GM12874 (cell line): Measurements from ENCODE around the gene RPUSD3.

Source experiments
- TF ChIP-seq, protein P1 (sequence below): IDR thresholded peaks from 2 replicates; pipeline ENCODE4 v1.5.1; 2011; ENCODE audit warnings: low read depth, mild to moderate bottlenecking, control low read depth, low read length, moderate library complexity; ENCODE audit not compliant: insufficient read depth

RPUSD3 gene

DNA sequence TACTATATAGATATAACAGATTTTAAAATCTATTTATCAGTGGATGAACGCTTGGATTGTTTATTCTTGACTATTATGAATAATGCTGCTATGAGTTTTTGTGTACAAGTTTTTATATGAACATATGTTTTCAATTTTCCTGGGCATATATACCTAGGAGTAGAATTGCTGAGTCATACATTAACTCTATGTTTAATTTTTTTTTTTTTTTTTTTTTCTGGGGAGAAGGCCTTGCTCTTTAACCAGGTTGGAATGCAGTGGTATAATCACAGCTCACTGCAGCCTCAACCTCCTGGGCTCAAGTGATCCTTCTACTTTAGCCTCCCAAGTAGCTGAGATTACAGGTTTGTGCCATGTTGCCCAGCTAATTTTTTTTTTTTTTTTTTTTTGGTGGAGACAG, 27.2 kb upstream of the RPUSD3 start:
- TF ChIP-seq, protein P1, sequence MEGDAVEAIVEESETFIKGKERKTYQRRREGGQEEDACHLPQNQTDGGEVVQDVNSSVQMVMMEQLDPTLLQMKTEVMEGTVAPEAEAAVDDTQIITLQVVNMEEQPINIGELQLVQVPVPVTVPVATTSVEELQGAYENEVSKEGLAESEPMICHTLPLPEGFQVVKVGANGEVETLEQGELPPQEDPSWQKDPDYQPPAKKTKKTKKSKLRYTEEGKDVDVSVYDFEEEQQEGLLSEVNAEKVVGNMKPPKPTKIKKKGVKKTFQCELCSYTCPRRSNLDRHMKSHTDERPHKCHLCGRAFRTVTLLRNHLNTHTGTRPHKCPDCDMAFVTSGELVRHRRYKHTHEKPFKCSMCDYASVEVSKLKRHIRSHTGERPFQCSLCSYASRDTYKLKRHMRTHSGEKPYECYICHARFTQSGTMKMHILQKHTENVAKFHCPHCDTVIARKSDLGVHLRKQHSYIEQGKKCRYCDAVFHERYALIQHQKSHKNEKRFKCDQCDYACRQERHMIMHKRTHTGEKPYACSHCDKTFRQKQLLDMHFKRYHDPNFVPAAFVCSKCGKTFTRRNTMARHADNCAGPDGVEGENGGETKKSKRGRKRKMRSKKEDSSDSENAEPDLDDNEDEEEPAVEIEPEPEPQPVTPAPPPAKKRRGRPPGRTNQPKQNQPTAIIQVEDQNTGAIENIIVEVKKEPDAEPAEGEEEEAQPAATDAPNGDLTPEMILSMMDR = no peak

DNA sequence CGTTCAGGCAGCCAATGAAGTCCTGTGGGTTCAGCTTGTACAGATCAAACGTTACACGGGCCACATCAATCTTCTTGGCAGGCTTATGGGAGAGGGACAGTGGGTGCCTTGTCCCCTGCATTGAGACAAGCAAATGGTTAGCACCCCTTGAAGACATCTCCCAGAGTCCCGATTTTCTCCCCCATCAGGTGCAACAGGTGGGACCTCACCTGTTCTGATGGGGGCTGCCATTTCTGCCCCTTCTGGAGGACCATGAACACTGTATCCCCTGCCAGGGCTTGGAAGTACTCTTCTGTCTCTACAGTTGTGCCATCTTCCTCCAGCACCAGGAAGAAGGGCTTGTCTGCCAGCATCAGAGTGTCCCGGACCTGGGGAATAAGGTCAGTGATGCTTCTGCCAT, 26.1 kb upstream of the RPUSD3 start:
- TF ChIP-seq, protein P1 = no peak

DNA sequence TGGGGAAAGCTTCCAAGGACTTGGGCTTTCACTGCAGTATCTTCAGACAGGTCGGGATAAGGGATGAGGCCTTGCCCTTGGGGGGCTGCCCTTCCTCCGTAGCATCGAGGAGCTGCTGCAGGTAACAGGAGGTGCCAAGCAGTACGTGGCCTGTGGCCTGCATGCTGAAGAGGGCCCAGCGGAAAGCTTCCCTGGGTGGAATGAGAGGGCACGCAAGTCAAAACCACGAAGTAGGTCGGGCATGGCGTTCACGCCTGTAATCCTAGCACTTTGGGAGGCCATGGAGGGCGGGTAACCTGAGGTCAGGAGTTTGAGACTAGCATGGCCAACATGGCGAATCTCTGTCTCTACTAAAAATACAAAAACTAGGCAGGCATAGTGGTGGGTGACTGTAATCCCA, 23.3 kb upstream of the RPUSD3 start:
- TF ChIP-seq, protein P1 = no peak

DNA sequence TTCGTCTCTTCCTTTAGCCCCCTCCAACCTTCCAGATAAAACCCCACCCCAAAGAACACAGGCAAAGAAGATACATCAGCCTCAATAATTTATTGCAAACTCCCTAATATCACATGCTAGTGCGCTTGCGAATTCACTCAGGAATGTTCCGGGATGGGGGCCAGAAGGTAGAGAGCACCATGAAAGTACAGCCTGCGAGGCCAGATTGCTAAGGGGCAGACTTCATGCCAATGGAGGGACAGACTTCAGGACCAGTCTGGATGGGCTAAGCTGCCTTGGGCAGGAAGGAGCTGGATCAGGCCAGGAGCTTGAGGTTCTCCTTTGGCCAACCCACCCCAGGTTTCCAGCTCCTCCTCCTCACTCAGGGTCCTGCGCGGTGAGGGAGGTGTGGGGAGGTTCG, 22.8 kb upstream of the RPUSD3 start:
- TF ChIP-seq, protein P1 = no peak

DNA sequence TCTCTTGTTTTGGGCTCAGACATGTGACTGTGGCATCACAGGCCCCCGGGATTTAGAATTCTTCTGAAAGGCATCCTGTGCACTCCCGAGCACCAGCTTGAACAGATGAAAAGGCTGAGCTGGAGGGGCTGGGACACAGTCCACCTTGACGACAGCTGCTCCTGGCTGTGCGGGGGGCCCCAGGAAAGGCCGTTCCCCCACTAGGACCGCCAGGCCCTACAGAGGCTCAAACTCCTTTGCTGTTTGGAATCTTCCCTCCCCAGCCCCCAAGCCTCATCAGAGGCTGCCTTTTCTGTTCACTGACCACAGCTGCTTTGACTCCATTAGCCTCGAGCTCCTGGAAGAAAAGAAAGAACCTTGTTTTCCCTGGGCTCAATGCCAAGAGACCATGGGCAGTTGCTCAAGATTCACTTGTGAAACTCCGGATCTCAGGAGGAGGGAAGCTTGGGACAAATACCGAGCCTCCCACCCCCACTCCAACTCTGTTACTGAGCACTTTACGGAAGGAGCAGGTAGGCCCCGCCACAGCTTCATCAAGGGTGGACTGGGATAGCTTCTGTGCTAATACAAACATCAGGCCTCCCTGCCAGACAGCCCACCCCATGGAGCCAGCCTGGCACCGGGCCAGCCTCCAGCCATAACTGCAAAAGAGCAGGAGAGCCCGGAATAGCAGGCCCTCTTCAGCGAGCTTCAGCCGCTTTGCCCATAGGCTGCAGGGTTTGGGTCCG, 20.6 kb upstream of the RPUSD3 start:
- TF ChIP-seq, protein P1 = no peak

DNA sequence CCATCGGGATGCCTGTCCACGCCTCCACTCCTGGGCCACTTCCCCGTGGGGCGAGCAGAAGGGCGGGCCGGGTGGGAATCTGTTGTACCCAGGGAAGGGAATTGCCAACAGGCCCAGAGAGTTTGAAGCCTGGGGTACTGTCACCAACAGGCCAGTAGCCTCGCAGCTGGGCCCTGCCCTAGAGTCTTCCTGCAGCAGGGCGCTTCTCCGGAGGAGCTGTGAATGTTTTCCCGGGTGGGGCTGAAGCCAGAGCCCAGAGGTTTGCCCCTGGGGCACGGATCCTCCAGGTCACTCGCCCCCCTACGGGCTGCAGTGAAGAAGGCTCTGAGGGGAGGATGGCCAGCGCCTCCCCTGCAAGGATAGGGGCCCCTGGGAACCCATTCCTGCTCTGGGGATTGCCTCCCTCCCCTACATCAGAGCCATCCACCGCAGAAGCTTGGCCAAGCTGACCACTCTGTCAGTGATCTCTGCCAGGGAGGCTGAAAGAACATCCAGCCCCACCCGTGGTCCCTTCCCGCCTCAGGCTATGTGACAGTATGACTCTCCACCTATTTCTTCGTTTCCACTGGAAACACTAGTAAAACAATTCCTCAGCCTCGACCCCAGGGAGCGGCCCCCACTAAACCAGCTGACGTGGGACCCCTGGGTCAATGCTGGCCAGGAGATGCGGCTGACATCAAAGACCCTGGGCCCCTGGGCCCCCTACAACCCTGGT, 19.4 kb upstream of the RPUSD3 start:
- TF ChIP-seq, protein P1 = no peak

DNA sequence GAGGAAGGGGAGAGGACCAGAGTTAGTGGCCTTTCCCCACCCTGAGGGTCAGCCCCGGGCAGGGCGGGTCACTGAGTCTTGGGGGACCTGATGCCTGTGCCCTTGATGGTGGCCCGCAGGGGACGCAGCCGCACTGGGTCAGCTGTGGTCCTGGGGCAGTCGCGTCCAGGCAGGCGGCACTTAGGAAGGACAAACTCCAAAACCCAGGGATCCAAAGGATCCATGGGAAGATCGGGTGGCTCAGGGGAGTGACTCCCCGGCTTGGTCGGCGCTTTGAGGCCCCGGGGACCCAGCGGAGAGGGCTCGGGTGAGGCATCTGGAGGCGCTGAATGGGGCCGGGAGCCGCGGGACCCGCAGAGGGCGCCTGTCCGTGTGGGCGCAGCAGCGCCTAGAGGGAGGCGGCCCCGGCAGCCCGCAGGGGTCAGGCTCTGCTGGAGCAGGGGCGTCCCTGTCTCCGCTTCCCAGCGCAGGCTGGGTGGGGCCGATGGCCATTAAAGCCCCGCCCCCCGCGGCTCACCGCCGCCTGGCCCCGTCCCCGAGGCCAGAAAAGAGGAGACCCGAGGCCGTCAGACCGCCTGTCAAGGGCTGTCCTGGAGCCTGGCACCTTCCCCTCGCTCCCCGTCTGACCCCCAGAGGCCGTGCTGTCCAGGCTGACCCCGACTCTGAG, 18.7 kb upstream of the RPUSD3 start:
- TF ChIP-seq, protein P1 = peak; percentile 22; the same call in 1 of the 2 replicates
